Stimulated activated CD8-positive, alpha-beta memory T cell treated with anti-CD3 and anti-CD28 coated beads, Interleukin-4, amount 100 ng/mL, for 1 hour (primary cell): ENCODE measurements around the gene KRTAP10-5.
"Not testable (repeated sequence)": the region's sequence is repeated elsewhere in the genome, so short reads cannot be mapped to it uniquely, and the experiment has no call there.

Experiments
- DNase-seq, 2 donors: peaks; one replicate each; pipeline ENCODE4 v3.0.0-alpha.2; 2020; ENCODE audit warnings: low read depth in 2 of 2, low spot score in 1 of 2

The KRTAP10-5 gene

DNA sequence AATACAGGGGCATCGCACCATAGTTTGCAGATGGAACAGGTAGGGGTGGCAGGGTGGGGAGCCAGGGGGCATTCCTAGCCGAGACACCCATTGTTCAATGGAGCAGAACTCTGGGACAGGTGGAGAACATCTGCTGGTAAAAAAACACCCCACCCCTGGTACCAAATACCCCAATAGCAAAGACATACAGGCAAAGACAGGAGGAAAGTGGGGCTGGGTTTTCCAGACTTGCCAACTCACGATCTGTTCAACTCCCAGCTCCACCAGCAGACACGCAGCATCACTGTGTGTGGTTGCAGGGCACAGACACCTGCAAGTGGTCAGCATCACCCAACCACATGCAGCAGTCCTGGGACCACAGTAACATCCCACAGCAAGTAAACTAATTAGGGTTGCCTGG is 31.1 kb upstream of the KRTAP10-5 start:
- no peak for DNase-seq

GRCh38 chr21:44610157-44610843 is 29.9 kb upstream of the KRTAP10-5 start:
- DNase-seq, result not testable (repeated sequence)

- no peak for DNase-seq
Measured at GRCh38 chr21:44609193-44609592, 28.8 kb upstream of the KRTAP10-5 start.

- no peak for DNase-seq
Measured at GRCh38 chr21:44606495-44606894, 26.1 kb upstream of the KRTAP10-5 start.

- no peak for DNase-seq
Measured at GRCh38 chr21:44603911-44604310, 23.5 kb upstream of the KRTAP10-5 start.

DNA sequence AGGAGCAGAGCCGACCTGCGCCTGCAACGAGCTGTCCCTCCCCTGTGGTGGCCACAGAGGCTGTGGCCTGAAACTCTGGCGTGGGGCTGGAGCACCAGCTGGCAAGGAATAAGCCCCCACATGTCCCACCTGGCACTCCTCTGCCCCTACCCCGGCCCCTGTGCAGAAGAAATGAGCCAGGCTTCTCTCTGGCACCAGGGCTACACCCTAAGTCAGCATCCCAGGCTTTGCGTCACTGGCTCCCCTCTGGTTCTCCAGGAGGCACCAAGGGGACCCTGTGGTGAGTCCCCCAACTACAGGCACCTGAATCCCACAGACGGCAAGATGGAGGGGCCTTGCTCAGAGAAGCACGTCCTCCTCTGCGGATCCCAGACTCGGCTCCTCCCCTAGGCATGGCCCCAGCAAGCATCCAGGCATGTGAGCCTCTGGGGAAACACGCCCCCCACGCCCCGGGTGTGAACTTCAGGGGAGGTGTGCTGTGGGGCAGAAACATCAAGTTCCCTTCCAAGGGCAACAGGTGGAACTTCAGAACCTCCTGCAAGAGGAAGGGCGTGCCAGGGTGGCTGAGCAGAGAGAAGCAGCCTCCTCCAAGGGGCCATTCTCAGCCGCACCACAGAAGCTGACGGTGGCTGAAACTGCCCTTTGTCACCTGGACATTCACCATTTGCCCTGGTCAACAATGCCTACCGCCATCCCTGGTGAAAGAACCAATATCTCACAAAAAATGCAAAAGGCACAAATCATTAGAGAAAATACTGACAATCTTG is 22.9 kb upstream of the KRTAP10-5 start:
- no peak for DNase-seq

- no peak for DNase-seq
Measured at GRCh38 chr21:44602463-44602850, 22.1 kb upstream of the KRTAP10-5 start.

- DNase-seq, result no peak
Measured at GRCh38 chr21:44601596-44602462, 21.4 kb upstream of the KRTAP10-5 start.

DNA sequence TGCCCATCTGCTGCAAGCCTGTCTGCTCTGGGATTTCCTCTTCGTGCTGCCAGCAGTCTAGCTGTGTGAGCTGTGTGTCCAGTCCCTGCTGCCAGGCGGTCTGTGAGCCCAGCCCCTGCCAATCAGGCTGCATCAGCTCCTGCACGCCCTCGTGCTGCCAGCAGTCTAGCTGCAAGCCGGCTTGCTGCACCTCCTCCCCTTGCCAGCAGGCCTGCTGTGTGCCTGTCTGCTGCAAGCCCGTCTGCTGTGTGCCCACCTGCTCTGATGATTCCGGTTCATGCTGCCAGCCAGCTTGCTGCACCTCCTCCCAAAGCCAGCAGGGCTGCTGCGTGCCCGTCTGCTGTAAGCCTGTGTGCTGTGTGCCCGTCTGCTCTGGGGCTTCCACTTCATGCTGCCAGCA is 20.7 kb upstream of the KRTAP10-5 start:
- DNase-seq, result not testable (repeated sequence)

GRCh38 chr21:44600118-44600978 is 19.9 kb upstream of the KRTAP10-5 start, which contains the start of gene KRTAP10-7:
TSS of gene KRTAP10-7 (plus strand) at chr21:44600597. CDS start at chr21:44600622, 25 bp downstream.
- not testable (repeated sequence) for DNase-seq

DNA sequence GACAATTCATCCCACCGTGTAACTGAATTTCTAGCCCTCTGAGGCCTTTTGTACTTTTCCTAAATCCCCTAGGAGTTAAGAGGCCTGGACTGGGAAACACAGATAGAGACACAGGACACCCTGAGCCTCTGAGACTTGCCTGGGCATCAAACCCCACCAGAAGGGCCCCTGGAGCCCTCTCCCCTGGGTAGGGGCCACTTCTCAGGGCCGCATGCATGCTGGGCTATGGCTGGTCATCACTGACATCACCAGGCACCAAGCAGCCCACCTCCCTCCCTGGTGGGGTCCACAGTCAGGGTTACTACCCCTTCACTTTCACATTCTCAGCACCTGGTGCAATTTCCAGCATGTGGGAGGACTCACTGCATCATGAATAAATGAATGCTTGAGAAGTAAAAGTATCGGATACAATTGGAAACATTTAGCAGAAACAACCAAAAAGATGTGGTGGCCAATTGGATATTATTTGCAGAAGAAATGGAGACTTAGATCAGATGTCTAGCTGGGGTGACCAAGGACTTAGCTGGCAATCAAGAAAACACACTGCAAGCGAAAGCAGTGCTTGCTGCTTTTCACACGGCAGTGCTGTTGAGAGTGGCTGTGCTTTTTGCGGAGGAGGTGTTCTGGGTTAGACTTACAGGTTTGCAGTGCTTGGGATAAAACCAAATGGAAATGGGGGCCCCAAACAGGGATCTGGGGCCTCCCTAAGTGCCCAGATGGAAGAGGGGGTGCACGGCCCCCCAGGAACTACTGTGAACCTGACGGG is 19.0 kb upstream of the KRTAP10-5 start:
- DNase-seq, result no peak

DNA sequence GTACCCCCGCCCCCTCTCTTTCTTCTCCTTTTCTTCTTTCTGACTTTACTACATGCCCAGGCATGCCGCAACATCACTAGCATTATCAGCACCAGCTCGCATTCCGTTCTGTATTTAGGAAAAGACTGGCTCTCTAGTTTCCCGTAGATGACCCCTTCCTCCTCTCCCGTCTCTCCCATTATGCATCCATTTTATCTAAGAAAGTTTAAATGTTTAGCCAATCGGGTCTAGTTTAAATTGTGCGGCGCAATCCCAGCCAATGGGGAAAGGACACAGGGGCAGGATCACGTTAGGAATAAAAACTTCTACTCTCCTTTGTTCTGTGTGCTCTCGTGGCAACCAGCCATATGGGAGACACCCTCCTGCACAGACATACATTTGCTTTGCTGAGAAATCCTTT is 17.7 kb upstream of the KRTAP10-5 start:
- DNase-seq, result no peak

DNA sequence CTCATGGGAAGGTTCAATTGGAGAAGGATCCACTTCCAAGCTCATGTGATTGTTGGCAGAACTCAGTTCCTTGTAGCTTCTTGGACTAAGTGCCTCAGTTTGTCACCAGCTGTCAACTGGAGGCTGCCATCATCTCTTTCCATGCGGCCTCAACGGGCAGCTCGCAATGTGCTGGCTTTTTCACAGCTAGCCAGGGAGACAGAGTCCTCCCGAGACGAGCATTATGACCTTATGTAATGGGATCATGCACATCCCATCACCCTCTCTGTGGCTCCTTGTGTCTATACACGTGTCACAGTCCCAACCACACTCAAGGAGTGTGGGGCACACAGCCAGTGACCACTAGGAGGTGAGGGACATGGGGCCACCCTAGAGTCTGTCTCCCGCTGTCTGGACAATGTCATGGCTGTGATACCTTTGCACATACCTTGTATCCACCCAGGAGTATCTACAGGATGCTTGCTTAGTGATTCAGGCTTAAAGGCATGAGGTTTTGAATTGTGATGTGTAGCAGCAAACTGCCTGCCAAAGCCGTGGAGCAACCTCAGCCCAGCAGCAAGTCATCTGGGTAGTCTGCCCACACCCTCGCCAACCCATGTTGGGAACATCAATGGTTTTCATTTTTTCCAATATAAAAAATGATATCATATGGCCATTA is 15.8 kb upstream of the KRTAP10-5 start:
- no peak for DNase-seq

- no peak for DNase-seq
Measured at GRCh38 chr21:44595524-44595923, 15.1 kb upstream of the KRTAP10-5 start.

- no peak for DNase-seq
Measured at GRCh38 chr21:44594406-44594916, 14.1 kb upstream of the KRTAP10-5 start.

DNA sequence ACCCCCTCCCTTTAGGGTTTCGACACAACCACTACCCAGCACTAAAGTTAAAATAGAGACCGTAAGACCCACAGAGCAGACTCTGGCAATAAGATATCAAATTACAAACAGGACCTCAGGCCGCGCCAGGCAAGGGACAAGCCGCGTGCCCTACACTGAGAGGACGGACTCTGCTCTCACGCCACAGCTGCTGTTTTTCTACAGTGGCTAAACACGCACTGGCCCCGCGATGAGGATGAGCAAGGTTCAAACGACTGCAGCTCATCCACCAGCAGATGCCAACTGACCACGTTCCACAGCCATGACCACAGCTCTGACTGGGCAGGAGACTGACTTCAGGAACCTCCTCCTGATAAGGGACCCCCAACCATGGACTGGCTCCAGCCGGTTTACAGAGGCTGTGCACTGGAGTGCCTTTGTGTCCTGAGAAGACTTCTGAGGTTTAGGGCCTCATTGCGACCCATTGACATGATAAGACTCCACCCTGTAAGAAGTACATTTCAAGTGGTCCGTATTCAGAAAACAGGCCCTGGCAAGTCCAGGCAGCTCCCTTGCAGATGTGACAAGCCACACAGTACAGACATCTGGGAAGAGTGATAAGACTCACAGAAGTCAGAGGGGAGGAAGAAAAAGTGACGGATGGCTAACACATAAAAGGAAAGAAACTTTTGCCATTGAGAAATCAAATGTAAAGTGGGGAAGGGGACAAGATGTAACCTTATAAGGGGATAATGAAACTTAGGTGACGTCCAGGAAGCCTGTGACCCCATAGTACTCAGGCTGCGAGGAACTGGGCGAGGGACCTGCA is 13.4 kb upstream of the KRTAP10-5 start:
- no peak for DNase-seq

GRCh38 chr21:44592446-44593311 is 12.3 kb upstream of the KRTAP10-5 start, which contains the start of gene KRTAP10-6:
TSS of gene KRTAP10-6 (minus strand) at chr21:44592505. CDS start at chr21:44592484, 21 bp downstream.
- DNase-seq, result no peak
